NCI-H1092 (cell line): Measurements from ENCODE around the gene OSBPL7.

Source experiments
- DNase-seq: peaks from one replicate; lab custom pipeline; 2025; lab: John Stamatoyannopoulos, UW

The OSBPL7 gene

GRCh38 chr17:47823519-47823918 is 1.9 kb upstream of the OSBPL7 start:
- DNase-seq, result no peak

DNA sequence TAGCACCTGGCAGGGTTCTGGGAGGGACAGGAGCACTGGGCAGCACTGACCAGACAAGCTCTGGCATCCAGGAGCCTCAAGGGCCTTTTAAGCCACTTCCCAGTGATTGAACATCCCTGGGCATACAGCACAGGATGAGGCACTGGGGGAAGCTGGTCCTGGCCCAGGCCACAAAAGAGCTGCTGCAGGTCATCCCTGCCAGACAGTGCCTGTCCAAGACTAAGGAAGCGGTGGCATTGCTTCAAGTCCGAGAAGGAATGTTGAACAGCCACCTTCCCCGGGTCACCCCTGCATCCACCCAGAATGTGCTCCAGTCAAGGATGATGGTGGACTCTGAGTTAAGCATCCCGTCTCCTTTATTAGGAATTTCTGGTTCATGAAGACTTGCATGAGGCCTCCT is 1.2 kb upstream of the OSBPL7 start:
- DNase-seq, result no peak

- no peak for DNase-seq
Observed at GRCh38 chr17:47821031-47821423, 567 bp downstream of the OSBPL7 start.

DNA sequence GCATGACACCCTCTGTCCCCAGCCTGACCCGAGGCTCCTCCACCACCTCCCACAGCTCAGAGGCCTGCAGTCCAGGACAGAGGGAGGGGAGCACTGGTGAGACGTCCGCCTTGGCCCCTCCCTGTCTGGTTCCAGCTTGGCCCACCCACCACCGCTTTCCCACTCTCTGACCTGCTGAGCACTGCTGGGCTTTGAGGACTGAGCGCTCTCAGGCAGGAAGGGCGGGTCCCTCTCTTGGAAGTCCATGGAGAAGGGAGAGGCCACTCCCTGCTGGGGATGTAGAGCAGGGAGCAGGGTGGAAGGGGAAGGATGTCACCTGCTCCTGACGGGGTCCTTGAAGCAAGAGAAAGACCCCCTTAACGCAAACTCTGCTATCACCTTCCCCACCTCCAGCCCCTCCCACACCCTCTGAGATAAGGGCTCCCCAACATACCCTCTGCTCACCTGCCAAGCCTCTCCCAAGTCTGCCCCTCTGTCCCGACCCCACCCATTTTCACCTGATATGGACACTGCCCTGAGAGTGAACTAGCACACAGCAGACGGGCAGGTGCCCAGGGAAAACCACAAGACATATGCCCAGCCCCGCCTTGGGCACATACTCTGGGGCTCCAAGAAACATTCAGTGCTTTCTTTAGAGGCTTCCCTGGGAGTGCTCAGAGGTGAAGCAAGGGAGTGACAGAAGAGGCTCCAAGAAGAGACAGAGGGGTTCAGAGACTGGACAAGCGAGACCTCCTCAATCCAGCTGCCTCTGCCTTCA is 1.4 kb downstream of the OSBPL7 start:
- no peak for DNase-seq

- no peak for DNase-seq
Observed at GRCh38 chr17:47819475-47819874, 2.1 kb downstream of the OSBPL7 start.

GRCh38 chr17:47818002-47818695 is 3.4 kb downstream of the OSBPL7 start:
- no peak for DNase-seq

DNA sequence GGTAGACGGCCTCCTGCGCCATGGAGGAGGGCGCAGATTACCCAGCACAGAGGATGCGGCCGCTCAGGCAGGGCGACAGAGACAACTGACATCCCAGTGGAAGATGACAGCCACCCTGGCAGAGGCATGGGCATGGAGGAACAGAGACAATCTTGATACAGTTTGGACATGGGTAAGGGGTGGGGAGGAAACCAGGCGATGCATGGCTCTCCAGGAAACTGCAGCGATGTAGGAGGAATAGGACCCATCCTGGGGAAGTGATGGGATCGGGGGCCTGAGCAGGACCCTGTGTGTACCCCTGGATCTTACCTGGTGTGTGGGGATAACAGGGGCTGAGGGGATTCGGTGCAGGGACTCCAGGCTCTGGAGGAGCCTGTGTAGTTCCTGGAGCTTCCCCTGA is 4.6 kb downstream of the OSBPL7 start:
- no peak for DNase-seq

- no peak for DNase-seq
Observed at GRCh38 chr17:47816111-47816735, 5.4 kb downstream of the OSBPL7 start.

DNA sequence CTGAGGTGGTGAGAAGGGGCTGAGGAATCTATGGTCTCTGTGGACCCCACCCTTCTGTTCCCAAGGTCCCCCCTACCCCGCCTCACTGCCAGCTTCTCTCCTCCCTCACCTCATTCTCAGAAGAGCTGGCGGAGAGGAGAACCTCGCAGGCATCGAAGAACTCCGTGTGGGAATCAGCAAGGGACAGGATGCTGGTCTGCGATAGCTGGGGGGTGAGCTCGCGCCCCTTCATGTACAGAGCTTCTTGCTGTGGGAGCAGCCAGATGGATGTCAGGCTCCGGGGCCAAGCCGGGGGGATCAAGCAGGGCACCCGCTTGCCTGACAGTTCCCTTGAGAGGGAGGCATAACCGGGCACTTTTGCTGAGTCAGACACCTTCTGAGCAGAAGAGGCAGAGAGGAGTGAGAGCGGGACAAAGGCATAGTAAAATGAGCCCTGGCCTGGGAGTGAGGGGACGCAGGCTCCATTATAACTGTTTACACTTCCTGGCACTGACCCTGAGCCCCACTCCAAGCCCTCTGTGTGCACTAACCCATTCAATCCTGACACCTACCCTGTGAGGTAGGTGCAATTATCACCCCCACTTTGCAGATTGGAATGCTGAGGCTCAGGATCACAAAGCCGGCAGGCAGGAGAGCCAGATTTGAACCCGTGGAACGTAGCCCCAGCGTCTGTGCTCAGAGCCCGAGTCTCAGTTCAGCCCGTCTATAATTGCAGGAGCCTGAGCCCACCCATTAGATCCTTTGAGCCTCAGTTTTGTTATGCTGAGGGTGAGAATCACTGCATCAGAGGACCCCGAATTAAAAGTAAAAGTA is 6.3 kb downstream of the OSBPL7 start:
- DNase-seq, result no peak

GRCh38 chr17:47813512-47814031 is 8.0 kb downstream of the OSBPL7 start:
- DNase-seq, result no peak

DNA sequence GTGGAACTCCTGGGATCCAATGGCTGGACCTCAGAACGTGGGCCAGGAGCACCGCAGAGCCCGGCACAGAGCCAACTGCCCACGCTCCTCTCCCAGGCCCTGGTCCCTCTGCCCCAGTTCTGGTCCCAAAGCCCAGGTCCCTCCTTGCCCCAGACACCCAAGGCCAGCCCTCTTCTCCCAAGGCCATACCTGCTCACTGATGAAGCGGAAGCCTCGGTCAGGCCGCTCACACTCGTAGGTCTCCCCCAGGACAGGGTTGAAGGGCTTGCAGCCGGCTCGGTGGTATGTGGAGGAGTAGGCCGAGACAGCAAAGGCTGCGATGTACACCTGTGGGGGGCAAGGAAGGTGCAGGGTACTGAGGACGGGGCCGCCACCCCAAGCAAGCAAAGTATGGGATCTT is 8.5 kb downstream of the OSBPL7 start:
- no peak for DNase-seq

DNA sequence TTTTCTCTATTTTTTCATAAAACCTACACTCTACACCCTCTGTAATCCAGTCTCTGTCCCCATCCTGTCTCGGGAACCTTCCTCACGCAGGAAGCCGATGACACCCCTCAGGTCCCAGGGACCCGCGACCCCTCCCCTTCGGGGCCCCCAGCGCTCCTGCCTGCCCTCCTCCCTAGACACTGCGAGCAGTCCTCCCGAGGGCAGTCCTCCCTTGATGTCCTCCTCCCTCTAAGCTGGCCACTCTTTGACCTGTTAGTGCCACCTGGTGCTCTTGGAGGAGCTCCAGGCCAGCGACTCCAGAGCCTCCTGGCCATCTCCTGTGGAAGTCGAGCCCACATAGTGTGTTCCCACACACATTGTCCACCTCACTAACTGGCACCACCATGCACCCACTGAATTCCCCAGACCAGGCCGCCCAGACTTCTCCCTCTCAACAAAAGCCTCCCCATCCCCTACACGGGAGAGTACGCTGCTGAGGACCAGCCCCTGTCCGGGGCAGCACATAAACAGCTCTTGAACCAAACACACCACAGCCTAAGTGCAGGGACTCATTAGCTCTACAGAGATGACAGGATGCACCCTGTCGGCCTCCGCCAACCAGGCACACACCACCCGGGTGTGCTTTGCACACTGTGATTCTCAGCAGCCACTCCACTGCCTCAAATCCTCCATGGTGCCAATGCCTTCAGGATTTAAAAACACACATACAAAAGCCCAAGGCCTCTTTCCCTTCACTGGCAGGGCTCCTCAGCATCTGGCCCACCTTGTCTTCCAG is 9.3 kb downstream of the OSBPL7 start:
- DNase-seq, result no peak

DNA sequence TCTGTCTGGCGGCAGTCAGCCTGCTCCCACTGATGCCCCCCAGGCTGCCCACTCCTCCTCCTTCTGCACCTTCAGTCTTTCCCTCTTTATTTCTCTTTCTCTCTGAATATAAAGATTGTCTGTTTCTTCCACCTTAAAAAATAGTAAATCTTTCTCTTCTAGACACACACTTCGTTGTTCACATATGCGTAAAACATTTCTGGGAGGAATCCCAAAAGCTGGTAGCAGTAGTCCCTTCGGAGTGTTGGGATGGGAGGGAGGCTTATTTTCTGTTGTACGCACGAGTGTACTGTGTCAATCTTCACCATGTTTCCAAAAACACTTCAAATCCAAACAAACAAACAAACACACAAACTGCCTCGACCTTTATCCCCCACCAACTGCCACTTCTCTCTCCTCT is 9.9 kb downstream of the OSBPL7 start:
- no peak for DNase-seq

DNA sequence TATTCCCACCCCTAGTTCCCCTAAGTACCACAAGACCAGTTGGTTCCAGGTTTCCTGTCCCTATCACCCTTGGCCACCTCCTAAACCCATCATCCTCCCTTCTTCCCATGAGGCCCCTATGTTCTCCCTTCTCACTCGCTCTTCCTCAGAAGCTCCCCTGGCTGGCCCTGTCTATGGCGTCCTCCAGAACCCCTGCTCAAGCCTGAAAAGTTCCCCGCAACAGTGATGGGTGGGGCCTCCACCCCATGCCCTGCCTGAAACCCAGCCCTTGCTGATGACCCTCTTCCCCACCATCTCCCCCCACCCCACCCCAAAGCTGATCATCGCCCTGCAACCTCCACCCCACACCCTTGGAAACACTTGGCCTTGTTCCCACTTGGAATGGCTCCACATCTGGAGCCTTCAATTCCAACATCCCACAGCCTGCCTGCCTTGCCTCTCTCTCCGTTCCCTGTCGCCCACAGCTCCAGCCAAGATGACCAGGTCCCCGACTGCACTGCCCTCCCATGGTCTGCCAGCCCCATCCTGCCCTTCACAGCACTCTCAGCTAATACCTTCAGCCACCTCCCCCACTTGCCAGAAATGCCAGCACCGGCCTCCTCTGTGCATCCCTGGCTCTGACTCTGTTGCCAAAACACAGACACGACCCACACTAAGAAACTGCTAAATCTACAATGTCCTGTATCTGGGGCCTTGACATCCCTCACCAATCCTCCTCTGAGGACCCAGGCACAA is 10.5 kb downstream of the OSBPL7 start:
- DNase-seq, result no peak

DNA sequence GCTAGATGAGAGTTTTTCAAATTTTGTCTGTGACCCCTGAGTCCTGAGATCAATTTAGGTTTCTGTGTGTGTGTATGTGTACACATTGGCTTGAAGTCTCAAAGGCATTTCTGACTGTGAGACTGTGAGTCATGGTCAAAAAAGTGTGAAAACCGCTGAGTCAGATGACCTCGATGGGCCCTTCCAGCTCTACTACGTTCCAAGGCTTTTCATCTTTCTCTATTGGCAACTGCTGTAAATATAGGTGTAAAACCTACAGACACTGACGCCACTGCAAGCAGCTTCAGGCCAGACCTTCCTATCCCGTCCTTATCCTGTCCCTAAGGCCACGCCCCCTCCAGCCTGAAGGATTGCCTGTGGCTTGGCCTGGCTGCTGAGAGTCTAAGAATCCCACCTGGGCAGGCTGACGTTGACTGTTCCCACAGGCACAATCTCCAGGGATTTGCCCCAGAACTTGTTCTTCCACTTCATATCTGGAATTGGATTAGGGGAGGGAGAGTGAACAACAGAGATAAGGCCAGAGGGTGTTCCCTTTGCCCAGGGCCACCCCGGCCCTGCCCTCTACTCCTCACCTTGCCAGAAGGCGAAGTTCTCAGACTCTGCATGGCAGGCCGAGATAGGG is 11.3 kb downstream of the OSBPL7 start:
- DNase-seq, result no peak

DNA sequence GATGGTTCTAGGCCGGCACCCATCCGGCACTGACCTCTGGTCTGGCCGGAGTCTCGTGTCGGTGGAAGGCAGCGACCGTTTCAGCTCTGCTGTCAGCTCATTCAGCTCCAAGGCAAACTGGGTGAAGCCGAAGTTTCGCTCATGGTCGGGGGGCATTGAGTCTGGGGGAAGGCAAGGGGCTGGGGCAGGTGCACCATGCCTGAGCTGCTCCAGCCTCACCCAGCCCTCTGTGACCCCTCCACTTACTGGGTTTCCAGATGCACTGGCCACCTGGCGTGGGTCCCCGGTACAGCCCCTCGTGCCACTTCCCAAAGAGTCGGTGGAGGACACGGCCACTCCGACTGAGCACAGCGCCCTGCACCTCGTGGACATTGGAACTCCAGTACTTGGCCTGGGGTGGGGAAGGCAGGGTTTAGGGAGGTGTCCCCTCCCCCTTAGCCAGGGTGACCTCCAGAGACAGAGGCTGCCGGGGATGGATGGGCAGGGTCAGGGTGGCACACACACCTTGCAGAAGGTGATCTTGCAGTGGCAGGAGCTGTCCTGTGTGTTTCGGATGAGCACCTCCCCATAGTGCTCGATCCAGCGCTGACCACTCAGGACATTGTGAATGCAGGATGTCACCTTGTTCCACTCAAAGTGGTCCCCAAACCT is 12.6 kb downstream of the OSBPL7 start:
- DNase-seq, result no peak

GRCh38 chr17:47808036-47808829 is 13.4 kb downstream of the OSBPL7 start:
- no peak for DNase-seq

- no peak for DNase-seq
Observed at GRCh38 chr17:47807421-47807820, 14.2 kb downstream of the OSBPL7 start.

GRCh38 chr17:47806913-47807255 is 14.7 kb downstream of the OSBPL7 start:
- no peak for DNase-seq
